ENCODE measurements around the gene STK4.

The STK4 gene

DNA sequence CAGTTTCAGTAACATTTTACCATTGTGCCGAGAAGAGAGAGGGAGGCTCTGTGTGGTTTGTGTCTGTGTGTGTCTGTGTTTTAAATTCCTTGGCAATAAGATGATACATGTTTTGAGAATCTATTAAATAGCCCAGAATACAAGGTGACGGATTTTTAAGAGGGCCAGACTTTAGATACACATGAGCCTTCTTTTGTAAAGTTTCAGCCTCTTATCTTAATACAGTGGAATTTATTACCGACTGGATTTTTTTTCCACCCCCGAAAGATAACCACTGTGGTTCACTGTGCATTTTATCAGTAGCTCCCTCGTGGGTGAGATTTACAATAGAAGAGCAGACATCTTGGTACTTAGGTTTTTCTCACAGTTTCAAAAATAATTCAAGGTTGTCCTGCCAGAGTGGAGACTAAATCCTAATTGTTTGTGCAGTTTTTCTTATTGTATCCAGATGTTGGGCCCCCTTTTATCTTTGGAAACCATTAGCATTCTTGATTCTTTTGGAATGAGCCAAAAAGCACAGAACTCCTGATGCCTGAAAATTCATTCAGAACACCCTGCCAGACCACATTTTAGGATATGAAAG, 49.9 kb downstream of the STK4 start:
- TF ChIP-seq, protein P1, sequence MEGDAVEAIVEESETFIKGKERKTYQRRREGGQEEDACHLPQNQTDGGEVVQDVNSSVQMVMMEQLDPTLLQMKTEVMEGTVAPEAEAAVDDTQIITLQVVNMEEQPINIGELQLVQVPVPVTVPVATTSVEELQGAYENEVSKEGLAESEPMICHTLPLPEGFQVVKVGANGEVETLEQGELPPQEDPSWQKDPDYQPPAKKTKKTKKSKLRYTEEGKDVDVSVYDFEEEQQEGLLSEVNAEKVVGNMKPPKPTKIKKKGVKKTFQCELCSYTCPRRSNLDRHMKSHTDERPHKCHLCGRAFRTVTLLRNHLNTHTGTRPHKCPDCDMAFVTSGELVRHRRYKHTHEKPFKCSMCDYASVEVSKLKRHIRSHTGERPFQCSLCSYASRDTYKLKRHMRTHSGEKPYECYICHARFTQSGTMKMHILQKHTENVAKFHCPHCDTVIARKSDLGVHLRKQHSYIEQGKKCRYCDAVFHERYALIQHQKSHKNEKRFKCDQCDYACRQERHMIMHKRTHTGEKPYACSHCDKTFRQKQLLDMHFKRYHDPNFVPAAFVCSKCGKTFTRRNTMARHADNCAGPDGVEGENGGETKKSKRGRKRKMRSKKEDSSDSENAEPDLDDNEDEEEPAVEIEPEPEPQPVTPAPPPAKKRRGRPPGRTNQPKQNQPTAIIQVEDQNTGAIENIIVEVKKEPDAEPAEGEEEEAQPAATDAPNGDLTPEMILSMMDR (conservative IDR thresholded peaks at IDR 0.05; ENCODE audit: low read depth, low read length), result no peak
- no peak for DNase-seq (ENCODE audit: low read depth)

DNA sequence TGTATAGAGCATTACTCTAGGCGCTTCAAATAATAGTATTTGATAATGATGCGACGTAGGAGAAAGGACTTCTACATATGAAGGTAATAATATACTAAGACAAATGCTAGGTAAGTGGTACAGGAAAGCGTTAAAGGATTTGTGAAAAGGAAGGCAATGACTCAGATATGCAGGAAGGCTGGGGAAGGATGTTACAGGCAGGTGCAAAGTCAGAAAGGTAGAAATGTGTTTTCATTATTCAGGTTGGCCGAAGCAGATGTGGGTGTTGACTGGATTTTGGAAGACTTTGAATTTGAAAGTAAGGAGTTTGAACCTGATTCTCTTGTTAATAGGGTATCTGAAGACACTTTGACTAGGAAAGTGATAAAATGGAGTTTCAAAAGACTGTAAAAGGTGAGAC, 51.0 kb downstream of the STK4 start:
- no peak for DNase-seq (ENCODE audit: low read depth)
- no peak overlapping the region for H3K4me3 ChIP-seq (ENCODE audit: low read length)
- TF ChIP-seq, protein P1 (conservative IDR thresholded peaks at IDR 0.05; ENCODE audit: low read depth, low read length), result no peak

More for the DNA sequence above, 49.9 kb downstream of the STK4 start:
- no peak overlapping the region for H3K4me3 ChIP-seq (ENCODE audit: low read length)

DNA sequence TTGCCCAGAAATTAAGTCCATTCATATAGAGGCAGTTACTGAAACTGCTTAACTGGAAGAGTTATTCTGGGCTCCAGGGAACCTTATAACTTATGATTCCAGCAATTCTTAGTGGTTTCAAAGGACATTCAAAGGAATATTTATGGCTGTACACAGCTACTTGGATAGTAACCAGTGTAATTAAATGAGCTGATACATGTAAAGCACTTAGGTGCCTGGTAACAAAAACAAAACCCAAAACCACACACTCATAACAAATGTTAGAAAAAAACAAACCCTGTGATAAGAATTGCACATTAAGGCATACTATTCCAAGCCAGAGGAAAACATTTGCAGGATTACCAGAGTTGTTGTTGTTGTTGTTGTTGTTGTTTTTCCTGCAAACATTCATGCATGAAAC, 51.5 kb downstream of the STK4 start:
- no peak overlapping the region for H3K4me3 ChIP-seq (ENCODE audit: low read length)
- TF ChIP-seq, protein P1 (conservative IDR thresholded peaks at IDR 0.05; ENCODE audit: low read depth, low read length), result no peak
- no peak for DNase-seq (ENCODE audit: low read depth)

- TF ChIP-seq, protein P1 (conservative IDR thresholded peaks at IDR 0.05; ENCODE audit: low read depth, low read length), result no peak
- no peak for DNase-seq (ENCODE audit: low read depth)
- H3K4me3 ChIP-seq (ENCODE audit: low read length), result no peak overlapping the region
Measured at GRCh38 chr20:45019027-45019761, 52.9 kb downstream of the STK4 start.

DNA sequence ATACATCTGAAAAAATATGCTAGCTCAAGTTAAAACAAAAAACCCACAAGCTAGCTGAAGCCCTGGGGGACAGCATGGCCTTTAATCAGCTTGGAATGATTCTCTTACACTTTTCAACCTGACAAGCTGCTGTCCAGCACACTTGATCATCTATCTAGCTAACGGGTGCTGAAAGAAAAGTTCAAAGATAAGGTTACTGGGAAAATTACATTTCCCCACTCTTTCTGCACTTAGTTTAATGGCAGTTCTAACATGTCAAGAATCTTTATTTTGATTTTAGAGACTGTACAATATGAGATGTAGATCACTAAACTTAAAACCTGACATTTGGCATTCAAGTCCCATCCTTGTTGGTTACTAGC, 53.4 kb downstream of the STK4 start:
- DNase-seq (ENCODE audit: low read depth), result no peak
- no peak overlapping the region for H3K4me3 ChIP-seq (ENCODE audit: low read length)
- TF ChIP-seq, protein P1 (conservative IDR thresholded peaks at IDR 0.05; ENCODE audit: low read depth, low read length), result no peak

DNA sequence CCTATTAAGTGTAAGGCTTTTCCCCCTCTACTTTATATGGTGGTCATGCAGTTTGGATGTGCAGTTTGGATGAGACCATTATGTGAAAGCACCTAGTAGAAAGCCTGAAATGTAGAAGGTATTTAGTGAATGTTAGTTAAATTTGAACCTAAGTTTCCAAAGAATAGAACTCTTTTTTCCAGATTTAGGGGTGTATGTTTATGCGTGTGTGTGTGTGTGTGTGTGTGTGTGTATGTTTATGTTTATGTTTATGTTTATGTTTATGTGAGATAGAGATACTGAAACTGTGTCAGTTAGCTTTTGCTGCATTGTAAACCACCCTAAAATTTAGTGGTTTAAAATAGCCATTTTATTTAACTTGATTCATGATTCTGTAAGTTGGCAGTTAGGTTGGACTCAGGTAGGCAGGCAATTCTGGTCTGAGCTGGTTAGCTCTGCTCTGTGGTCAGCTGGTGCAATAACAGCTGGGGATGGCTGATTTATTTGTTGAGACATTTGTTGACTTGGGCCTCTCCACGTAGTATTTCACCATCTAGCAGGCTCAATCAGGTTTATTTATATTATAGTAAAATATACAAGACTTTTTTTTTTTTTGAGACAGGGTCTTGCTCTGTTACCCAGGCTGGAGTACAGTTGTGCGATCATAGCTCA, 54.0 kb downstream of the STK4 start:
- DNase-seq (ENCODE audit: low read depth), result no peak
- TF ChIP-seq, protein P1 (conservative IDR thresholded peaks at IDR 0.05; ENCODE audit: low read depth, low read length), result no peak
- no peak overlapping the region for H3K4me3 ChIP-seq (ENCODE audit: low read length)
